Measurements from ENCODE around the gene FGF6. TPM values are rescaled to one million over a fixed set of nuclear protein-coding genes. Genes with fewer than 3 reads are reported as not detected.

Gene FGF6
- total and polyA plus RNA-seq, 4 donors: not detected

DNA sequence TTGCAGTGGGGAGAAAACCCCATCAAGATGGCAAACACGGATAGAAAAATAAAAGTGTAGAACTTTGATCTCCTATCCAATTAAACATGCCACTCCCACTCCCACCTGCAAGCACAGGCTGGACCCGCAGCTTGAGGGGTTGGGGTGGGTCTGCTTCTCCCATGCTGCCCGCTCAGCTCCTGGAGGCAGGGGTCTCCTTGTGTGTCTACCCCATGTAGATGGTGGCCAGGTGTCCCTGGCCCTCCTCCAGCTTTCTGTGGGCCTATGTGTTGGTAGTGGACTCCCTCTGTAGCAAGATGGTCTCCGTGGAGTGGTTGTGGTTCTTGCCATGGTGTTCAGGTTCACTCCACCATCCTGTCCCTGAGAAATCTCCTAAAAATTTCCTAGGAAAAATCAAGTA is 42.6 kb downstream of the FGF6 start:
- TF ChIP-seq GABPA (IDR thresholded peaks at IDR 0.05 in 1 of 2, conservative IDR thresholded peaks at IDR 0.05 in 1 of 2) (no peak), EGR1 (IDR thresholded peaks at IDR 0.05; ENCODE audit: low read depth in 2 of 2) (no peak), YY1 (IDR thresholded peaks at IDR 0.05) (no peak), RXRA (IDR thresholded peaks at IDR 0.05) (no peak), HNF4A (conservative IDR thresholded peaks at IDR 0.05) (no peak), HNF4G (IDR thresholded peaks at IDR 0.05) (no peak), JUND (IDR thresholded peaks at IDR 0.05) (no peak)
- 78% methylated on average over 4 of the region's 4 CpGs for WGBS

DNA sequence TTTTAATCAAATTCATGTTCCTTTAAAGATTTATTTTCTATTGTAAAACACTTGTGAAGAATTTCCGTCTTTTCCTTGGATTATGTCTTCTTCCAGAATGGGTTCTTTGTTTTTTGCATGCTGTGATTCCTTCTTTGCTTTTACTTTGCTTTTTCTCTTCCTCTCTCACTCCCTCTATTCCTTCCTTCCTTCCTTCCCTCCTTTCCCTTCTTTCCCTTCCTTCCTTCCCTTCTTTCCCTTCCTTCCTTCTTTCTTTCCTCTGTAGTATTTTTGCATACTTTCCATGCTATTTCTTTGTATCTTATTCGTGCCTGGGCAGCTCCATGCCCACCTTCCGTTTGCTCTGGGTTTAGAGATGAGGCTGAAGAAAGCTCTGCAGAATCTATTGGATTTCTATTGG is 44.5 kb downstream of the FGF6 start:
- H3K9me3 ChIP-seq (ENCODE audit: control insufficient read depth in 4 of 4, low read length in 3 of 4): no peaks in the 10 kb centered on the region
- no peaks in the 10 kb centered on the region for H3K36me3 ChIP-seq (ENCODE audit: control insufficient read depth in 4 of 4, insufficient read depth in 3 of 4, low read depth in 1 of 4, low read length in 3 of 4)
- H3K4me1 ChIP-seq (ENCODE audit: control insufficient read depth in 4 of 4, insufficient read depth in 4 of 4, low read length in 3 of 4): no peaks in the 10 kb centered on the region
- 73% methylated on average over 3 of the region's 3 CpGs for WGBS
- H3K9ac ChIP-seq (ENCODE audit: low read depth in 1 of 2, low read length in 2 of 2): no peak overlapping the region
- DNase-seq (ENCODE audit: low spot score): no peak
- no peak for TF ChIP-seq HNF4G (IDR thresholded peaks at IDR 0.05)
- no peak for TF ChIP-seq GABPA (IDR thresholded peaks at IDR 0.05 in 1 of 2, conservative IDR thresholded peaks at IDR 0.05 in 1 of 2)
- TF ChIP-seq SP1 (IDR thresholded peaks at IDR 0.05): no peak
- TF ChIP-seq HNF4A (conservative IDR thresholded peaks at IDR 0.05): no peak
- TF ChIP-seq ATF3 (IDR thresholded peaks at IDR 0.05): no peak
- no peak for TF ChIP-seq ZBTB33 (IDR thresholded peaks at IDR 0.05)
- TF ChIP-seq REST (IDR thresholded peaks at IDR 0.05): no peak
- no peak for TF ChIP-seq FOXA1 (IDR thresholded peaks at IDR 0.05)
- no peak for TF ChIP-seq NR2F2 (IDR thresholded peaks at IDR 0.05)
- TF ChIP-seq, protein P1, sequence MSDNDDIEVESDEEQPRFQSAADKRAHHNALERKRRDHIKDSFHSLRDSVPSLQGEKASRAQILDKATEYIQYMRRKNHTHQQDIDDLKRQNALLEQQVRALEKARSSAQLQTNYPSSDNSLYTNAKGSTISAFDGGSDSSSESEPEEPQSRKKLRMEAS (IDR thresholded peaks at IDR 0.05): no peak
- TF ChIP-seq, protein P2, sequence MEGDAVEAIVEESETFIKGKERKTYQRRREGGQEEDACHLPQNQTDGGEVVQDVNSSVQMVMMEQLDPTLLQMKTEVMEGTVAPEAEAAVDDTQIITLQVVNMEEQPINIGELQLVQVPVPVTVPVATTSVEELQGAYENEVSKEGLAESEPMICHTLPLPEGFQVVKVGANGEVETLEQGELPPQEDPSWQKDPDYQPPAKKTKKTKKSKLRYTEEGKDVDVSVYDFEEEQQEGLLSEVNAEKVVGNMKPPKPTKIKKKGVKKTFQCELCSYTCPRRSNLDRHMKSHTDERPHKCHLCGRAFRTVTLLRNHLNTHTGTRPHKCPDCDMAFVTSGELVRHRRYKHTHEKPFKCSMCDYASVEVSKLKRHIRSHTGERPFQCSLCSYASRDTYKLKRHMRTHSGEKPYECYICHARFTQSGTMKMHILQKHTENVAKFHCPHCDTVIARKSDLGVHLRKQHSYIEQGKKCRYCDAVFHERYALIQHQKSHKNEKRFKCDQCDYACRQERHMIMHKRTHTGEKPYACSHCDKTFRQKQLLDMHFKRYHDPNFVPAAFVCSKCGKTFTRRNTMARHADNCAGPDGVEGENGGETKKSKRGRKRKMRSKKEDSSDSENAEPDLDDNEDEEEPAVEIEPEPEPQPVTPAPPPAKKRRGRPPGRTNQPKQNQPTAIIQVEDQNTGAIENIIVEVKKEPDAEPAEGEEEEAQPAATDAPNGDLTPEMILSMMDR (IDR thresholded peaks at IDR 0.05; ENCODE audit: low read depth, low read length, missing input control): no peak
- no peak for TF ChIP-seq FOXA2 (IDR thresholded peaks at IDR 0.05)
- H3K27me3 ChIP-seq (ENCODE audit: control insufficient read depth in 4 of 4, insufficient read depth in 4 of 4, low read length in 3 of 4): no peaks in the 10 kb centered on the region
- H3K4me3 ChIP-seq (ENCODE audit: low read depth in 1 of 3, low read length in 3 of 3): no peak overlapping the region
- H3K27ac ChIP-seq (ENCODE audit: low read depth in 1 of 2, low read length in 2 of 2): no peak overlapping the region

More for the DNA sequence above, 42.6 kb downstream of the FGF6 start:
- Histone ChIP-seq H3K27ac (ENCODE audit: low read depth in 1 of 2, low read length in 2 of 2) (no peak overlapping the region), H3K9ac (ENCODE audit: low read depth in 1 of 2, low read length in 2 of 2) (no peak overlapping the region), H3K4me3 (ENCODE audit: low read depth in 1 of 3, low read length in 3 of 3) (no peak overlapping the region), H3K27me3 (ENCODE audit: control insufficient read depth in 4 of 4, insufficient read depth in 4 of 4, low read length in 3 of 4) (no peaks in the 10 kb centered on the region), H3K4me1 (ENCODE audit: control insufficient read depth in 4 of 4, insufficient read depth in 4 of 4, low read length in 3 of 4) (no peaks in the 10 kb centered on the region), H3K36me3 (ENCODE audit: control insufficient read depth in 4 of 4, insufficient read depth in 3 of 4, low read depth in 1 of 4, low read length in 3 of 4) (no peaks in the 10 kb centered on the region), H3K9me3 (ENCODE audit: control insufficient read depth in 4 of 4, low read length in 3 of 4) (no peaks in the 10 kb centered on the region)
- no peak for DNase-seq (ENCODE audit: low spot score)

Data from liver (tissue), 9 donors.